Spleen (tissue), 7 donors: ENCODE measurements around the gene ABCA3.

Experiments used
- POLR2A ChIP-seq, 3 donors: fragments of 450-650 bp; IDR thresholded peaks; one replicate each; pipeline ENCODE4 v1.5.1; 2017; ENCODE audit warnings: antibody characterized with exemption in 3 of 3, mild to moderate bottlenecking in 1 of 3
- POLR2AphosphoS5 ChIP-seq, 3 donors: sonication (generic); formaldehyde crosslinking; IDR thresholded peaks; one replicate each; pipeline ENCODE4 v1.5.1; 2017; ENCODE audit warnings: antibody characterized with exemption in 3 of 3
- TF ChIP-seq, protein P1 (sequence below), 11 experiments: fragments of 200-600 bp in 7 of 11; fragments of 450-650 bp in 4 of 11; sonication (generic) in 4 of 11; IDR thresholded peaks in 8 of 11; conservative IDR thresholded peaks in 3 of 11; 1 replicate in 7 of 11; 2 replicates in 4 of 11; pipeline versions ENCODE4 v1.4.0 to v1.8.0; 2016 to 2021; ENCODE audit warnings: antibody characterized with exemption in 11 of 11, inconsistent platforms in 4 of 11, mild to moderate bottlenecking in 1 of 11
- donor health status: DM: no; HTN: no; CAD: no; lungs with moderate emphysema.
- donor health status: DM: no; HTN: no; CAD: no.
- donor health status: DM: no; HTN: no; CAD: no.

DNA sequence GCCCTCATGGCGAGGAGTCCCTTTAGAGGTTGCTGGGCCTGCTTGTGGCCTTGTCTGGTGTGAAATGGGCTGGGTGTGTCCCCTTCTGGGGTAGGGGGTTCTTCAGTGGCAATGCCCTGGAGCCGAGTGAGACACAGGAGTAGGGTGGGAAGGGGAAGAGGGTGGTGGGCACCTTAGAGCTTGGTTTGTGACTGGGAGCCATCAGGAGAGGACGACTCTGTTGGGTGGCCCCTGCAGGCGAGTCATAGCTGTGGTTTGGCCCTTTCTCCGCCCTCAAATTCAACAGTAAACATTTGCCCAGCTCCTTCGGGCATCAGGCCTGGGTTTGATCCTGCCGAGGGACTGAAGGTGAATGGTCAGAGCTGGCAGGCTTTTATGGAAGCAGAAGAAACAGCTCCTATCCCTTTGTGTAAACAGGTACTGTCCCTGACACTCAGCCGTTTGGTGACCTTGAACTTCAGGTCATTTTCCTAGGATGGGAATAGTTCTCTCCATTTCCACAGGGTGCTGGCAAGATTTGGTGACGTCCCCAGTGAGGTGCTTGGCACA is 114.2 kb downstream of the ABCA3 start:
- TF ChIP-seq, protein P1, sequence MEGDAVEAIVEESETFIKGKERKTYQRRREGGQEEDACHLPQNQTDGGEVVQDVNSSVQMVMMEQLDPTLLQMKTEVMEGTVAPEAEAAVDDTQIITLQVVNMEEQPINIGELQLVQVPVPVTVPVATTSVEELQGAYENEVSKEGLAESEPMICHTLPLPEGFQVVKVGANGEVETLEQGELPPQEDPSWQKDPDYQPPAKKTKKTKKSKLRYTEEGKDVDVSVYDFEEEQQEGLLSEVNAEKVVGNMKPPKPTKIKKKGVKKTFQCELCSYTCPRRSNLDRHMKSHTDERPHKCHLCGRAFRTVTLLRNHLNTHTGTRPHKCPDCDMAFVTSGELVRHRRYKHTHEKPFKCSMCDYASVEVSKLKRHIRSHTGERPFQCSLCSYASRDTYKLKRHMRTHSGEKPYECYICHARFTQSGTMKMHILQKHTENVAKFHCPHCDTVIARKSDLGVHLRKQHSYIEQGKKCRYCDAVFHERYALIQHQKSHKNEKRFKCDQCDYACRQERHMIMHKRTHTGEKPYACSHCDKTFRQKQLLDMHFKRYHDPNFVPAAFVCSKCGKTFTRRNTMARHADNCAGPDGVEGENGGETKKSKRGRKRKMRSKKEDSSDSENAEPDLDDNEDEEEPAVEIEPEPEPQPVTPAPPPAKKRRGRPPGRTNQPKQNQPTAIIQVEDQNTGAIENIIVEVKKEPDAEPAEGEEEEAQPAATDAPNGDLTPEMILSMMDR (IDR thresholded peaks at IDR 0.05 in 8 of 11, conservative IDR thresholded peaks at IDR 0.05 in 3 of 11): no peak
- TF ChIP-seq POLR2A (IDR thresholded peaks at IDR 0.05) (no peak), POLR2AphosphoS5 (IDR thresholded peaks at IDR 0.05) (no peak)
